Measurements from ENCODE around the gene AHNAK2.

AHNAK2 gene

GRCh38 chr14:104936361-104937155 is 41.6 kb downstream of the AHNAK2 start:
- DNase-seq = no peak

GRCh38 chr14:104935955-104936354 is 42.2 kb downstream of the AHNAK2 start:
- no peak for DNase-seq

- no peak for DNase-seq
Measured at GRCh38 chr14:104935026-104935650, 43.0 kb downstream of the AHNAK2 start.

GRCh38 chr14:104933746-104934733 is 44.1 kb downstream of the AHNAK2 start:
- DNase-seq = no peak

GRCh38 chr14:104932676-104933631 is 45.2 kb downstream of the AHNAK2 start:
- peak; percentile 81 for DNase-seq

GRCh38 chr14:104931771-104932675 is 46.2 kb downstream of the AHNAK2 start:
- no peak for DNase-seq

- no peak for DNase-seq
Measured at GRCh38 chr14:104931304-104931770, 46.8 kb downstream of the AHNAK2 start.

GRCh38 chr14:104930526-104931303 is 47.5 kb downstream of the AHNAK2 start:
- no peak for DNase-seq

- DNase-seq = no peak
Measured at GRCh38 chr14:104929268-104930230, 48.6 kb downstream of the AHNAK2 start.

GRCh38 chr14:104928391-104929133 is 49.6 kb downstream of the AHNAK2 start:
- DNase-seq = no peak

- DNase-seq = no peak
Measured at GRCh38 chr14:104927901-104928300, 50.3 kb downstream of the AHNAK2 start.

GRCh38 chr14:104927432-104927816 is 50.8 kb downstream of the AHNAK2 start:
- DNase-seq = no peak

- DNase-seq = peak; percentile 54
Measured at GRCh38 chr14:104926619-104927431, 51.3 kb downstream of the AHNAK2 start.

GRCh38 chr14:104925855-104926609 is 52.1 kb downstream of the AHNAK2 start:
- DNase-seq = no peak

GRCh38 chr14:104925214-104925854 is 52.8 kb downstream of the AHNAK2 start:
- no peak for DNase-seq

Measured in hematopoietic multipotent progenitor cell treated with erythropoietin and hydrocortisone succinate and interleukin-3 and kit ligand, for 6 days (in vitro differentiated cells).